OCI-LY1 (cell line): ENCODE data around the gene MAGI1.

Experiments used
- CTCF ChIP-seq: fragments of 200-600 bp; sonication (generic), shearing (Covaris generic); IDR thresholded peaks from 2 replicates; pipeline ENCODE4 v1.5.1; 2017; ENCODE audit warnings: mild to moderate bottlenecking, antibody characterized with exemption, low read length, moderate library complexity, mixed read lengths
- EZH2 ChIP-seq: fragments of 200-600 bp; sonication (generic), shearing (Covaris generic); IDR thresholded peaks from 2 replicates; pipeline ENCODE4 v1.8.0; 2017; ENCODE audit warnings: borderline replicate concordance, mixed run types, mild to moderate bottlenecking, antibody characterized with exemption, low read length, moderate library complexity, mixed read lengths

- TF ChIP-seq CTCF (no peak), EZH2 (no peak)
These were observed 507.2 kb downstream of the MAGI1 start for GRCh38 chr3:65531499-65531898.
